Measurements from ENCODE around the gene ETV5.
A peak's percentile ranks its signal among the peaks of the same experiment; 100 is the strongest.

Gene ETV5

DNA sequence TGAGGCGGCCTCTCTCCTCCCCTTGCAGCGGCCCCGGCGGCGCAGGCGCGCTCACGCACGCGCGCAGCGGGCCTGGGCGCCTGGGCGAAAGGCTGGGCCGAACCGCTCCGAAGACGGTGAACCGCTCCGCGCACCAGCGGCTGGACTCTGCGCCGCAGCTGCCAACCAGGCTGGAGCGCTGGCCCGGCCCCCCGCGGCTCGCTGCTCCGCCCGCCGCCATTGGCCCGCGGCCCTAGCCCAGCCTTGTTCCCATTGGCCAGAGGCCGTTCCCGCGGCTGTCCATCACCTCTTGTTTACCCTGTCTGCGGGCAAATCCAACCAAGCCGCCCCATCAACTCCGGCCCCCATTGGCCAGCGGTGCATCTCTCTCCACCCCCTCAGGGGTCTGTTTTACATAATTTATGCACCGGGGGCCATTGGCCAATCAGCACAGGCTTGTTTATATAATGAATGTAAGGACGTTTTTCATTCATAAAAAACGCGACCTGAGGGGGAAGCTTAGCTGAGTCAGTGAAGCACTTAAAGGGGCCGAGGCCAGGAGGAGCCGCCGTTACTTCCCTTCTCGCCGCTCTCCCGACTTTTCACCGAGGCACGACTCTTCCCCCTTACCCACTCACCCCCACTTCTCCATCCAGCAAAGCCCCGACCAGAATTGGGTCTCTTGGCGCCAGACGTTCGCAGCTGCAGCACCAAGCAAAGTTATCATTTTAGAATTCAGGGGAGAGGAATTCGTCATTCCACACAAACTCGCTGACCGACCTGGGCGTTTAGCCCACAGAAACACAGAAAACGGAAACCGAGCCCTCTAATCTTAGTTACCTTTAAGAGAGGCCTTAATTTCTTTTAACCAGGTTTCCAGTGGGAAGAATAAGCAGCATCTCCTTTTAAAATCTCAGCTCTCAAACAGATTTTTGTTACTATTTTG, at the start of gene ETV5:
ETV5 (minus strand) TSS at position 149 of the 925 bp plus-strand sequence. CDS start 3,221 bp downstream, outside the sequence.
- peaks cover 2 to 51% (median 35%) of the 10 kb centered on the region in 5 donors for H3K4me1 ChIP-seq (ENCODE audit: control insufficient read depth in 5 of 5, insufficient read depth in 5 of 5, low read length in 5 of 5)
- peak within 1 kb of the TSS; percentile 77 to 88 (median 83) for H3K4me3 ChIP-seq (ENCODE audit: low read depth in 1 of 5, low read length in 5 of 5)
- peak within 1 kb of the TSS; percentile 60 for H3K27ac ChIP-seq (ENCODE audit: low read depth, low read length)
- H3K27me3 ChIP-seq (ENCODE audit: control insufficient read depth in 5 of 5, insufficient read depth in 4 of 5, low read length in 5 of 5), result peaks cover 9 to 26% (median 13%) of the 10 kb centered on the region in 5 donors
- no peaks in the 10 kb centered on the region for H3K9me3 ChIP-seq (ENCODE audit: control insufficient read depth in 5 of 5, low read length in 5 of 5)
- no peaks in the 10 kb centered on the region for H3K36me3 ChIP-seq (ENCODE audit: control insufficient read depth in 5 of 5, insufficient read depth in 5 of 5, low read length in 5 of 5)
- peak within 1 kb of the TSS; percentile 16 to 82 (median 77) for H3K9ac ChIP-seq (ENCODE audit: low read length in 5 of 5)

DNA sequence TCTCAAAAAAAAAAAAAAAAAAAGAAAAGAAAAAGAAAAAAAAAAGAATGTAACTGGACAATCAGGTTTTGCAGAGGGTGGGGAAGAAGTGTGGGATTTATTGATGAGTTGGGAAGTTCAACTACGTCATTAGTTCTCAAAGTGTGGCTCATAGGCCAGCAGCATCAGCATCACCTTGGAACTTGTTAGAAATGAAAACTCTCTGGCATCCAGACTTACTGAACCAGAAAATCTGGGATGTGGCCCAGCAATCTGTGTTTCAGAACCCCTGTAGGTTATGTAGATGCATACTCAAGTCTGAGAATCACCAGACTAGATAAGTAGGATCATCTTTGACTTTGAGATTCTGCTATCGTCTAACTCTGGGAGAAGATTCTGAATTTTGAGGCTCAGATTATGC, 45.8 kb upstream of the ETV5 start:
- Histone ChIP-seq H3K4me3 (ENCODE audit: low read depth in 1 of 5, low read length in 5 of 5) (no peak overlapping the region), H3K4me1 (ENCODE audit: control insufficient read depth in 5 of 5, insufficient read depth in 5 of 5, low read length in 5 of 5) (peaks cover 0 to 4% (median 0%) of the 10 kb centered on the region in 5 donors), H3K9me3 (ENCODE audit: control insufficient read depth in 5 of 5, low read length in 5 of 5) (peaks cover 0 to 5% (median 0%) of the 10 kb centered on the region in 5 donors), H3K9ac (ENCODE audit: low read length in 5 of 5) (no peak overlapping the region), H3K36me3 (ENCODE audit: control insufficient read depth in 5 of 5, insufficient read depth in 5 of 5, low read length in 5 of 5) (no peaks in the 10 kb centered on the region), H3K27me3 (ENCODE audit: control insufficient read depth in 5 of 5, insufficient read depth in 4 of 5, low read length in 5 of 5) (peaks cover 0 to 3% (median 0%) of the 10 kb centered on the region in 5 donors), H3K27ac (ENCODE audit: low read depth, low read length) (no peak overlapping the region)

DNA sequence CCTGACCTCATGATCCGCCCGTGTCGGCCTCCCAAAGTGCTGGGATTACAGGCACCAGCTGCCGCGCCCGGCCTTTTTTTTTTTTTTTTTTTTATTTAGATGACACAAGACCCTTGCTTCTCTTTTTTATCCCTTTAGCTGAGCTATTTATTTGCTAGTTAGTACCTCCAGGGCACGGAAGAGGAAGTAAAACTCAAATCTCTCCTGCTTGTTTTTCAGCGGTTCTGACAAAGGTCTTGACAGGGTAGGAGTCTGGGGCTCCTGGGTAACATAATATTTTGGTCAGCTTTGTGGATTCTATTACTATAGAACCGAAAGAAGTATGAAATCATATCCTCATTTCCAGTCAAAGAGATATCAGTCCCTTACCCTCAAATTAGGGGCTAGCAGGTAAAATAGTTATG, 44.0 kb upstream of the ETV5 start:
- H3K4me1 ChIP-seq (ENCODE audit: control insufficient read depth in 5 of 5, insufficient read depth in 5 of 5, low read length in 5 of 5), result peaks cover 0 to 4% (median 0%) of the 10 kb centered on the region in 5 donors
- no peak overlapping the region for H3K4me3 ChIP-seq (ENCODE audit: low read depth in 1 of 5, low read length in 5 of 5)
- peaks cover 0 to 3% (median 0%) of the 10 kb centered on the region in 5 donors for H3K27me3 ChIP-seq (ENCODE audit: control insufficient read depth in 5 of 5, insufficient read depth in 4 of 5, low read length in 5 of 5)
- H3K9ac ChIP-seq (ENCODE audit: low read length in 5 of 5), result no peak overlapping the region
- H3K9me3 ChIP-seq (ENCODE audit: control insufficient read depth in 5 of 5, low read length in 5 of 5), result no peaks in the 10 kb centered on the region
- H3K36me3 ChIP-seq (ENCODE audit: control insufficient read depth in 5 of 5, insufficient read depth in 5 of 5, low read length in 5 of 5), result no peaks in the 10 kb centered on the region
- H3K27ac ChIP-seq (ENCODE audit: low read depth, low read length), result no peak overlapping the region

DNA sequence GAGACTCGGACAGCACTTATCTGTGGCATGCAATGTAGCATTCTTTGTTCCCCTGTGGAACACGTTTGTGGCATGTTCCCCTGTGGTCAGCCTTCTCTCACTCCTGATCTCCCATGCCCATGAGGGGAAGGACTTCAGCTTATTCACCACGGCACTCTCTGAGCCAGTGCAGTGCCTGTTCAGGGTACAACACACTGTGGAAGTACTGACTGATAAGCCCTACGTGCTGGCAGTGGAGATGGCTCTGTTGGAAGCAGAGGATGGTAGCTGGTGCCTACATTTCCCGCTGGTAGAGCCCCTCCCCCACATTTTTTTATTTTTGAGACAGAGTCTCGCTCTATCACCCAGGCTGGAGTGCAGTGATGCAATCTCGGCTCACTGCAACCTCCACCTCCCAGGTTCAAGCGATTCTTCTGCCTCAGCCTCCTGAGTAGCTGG, 43.5 kb upstream of the ETV5 start:
- H3K27ac ChIP-seq (ENCODE audit: low read depth, low read length), result no peak overlapping the region
- peaks cover 0 to 4% (median 0%) of the 10 kb centered on the region in 5 donors for H3K4me1 ChIP-seq (ENCODE audit: control insufficient read depth in 5 of 5, insufficient read depth in 5 of 5, low read length in 5 of 5)
- no peak overlapping the region for H3K9ac ChIP-seq (ENCODE audit: low read length in 5 of 5)
- H3K9me3 ChIP-seq (ENCODE audit: control insufficient read depth in 5 of 5, low read length in 5 of 5), result no peaks in the 10 kb centered on the region
- H3K36me3 ChIP-seq (ENCODE audit: control insufficient read depth in 5 of 5, insufficient read depth in 5 of 5, low read length in 5 of 5), result no peaks in the 10 kb centered on the region
- H3K4me3 ChIP-seq (ENCODE audit: low read depth in 1 of 5, low read length in 5 of 5), result no peak overlapping the region
- peaks cover 0 to 3% (median 0%) of the 10 kb centered on the region in 5 donors for H3K27me3 ChIP-seq (ENCODE audit: control insufficient read depth in 5 of 5, insufficient read depth in 4 of 5, low read length in 5 of 5)

- H3K27me3 ChIP-seq (ENCODE audit: control insufficient read depth in 5 of 5, insufficient read depth in 4 of 5, low read length in 5 of 5), result peaks cover 0 to 3% (median 0%) of the 10 kb centered on the region in 5 donors
- no peak overlapping the region for H3K9ac ChIP-seq (ENCODE audit: low read length in 5 of 5)
- H3K4me3 ChIP-seq (ENCODE audit: low read depth in 1 of 5, low read length in 5 of 5), result no peak overlapping the region
- H3K9me3 ChIP-seq (ENCODE audit: control insufficient read depth in 5 of 5, low read length in 5 of 5), result no peaks in the 10 kb centered on the region
- H3K27ac ChIP-seq (ENCODE audit: low read depth, low read length), result no peak overlapping the region
- no peaks in the 10 kb centered on the region for H3K36me3 ChIP-seq (ENCODE audit: control insufficient read depth in 5 of 5, insufficient read depth in 5 of 5, low read length in 5 of 5)
- peaks cover 0 to 7% (median 4%) of the 10 kb centered on the region in 5 donors for H3K4me1 ChIP-seq (ENCODE audit: control insufficient read depth in 5 of 5, insufficient read depth in 5 of 5, low read length in 5 of 5)
These were observed 42.4 kb upstream of the ETV5 start for GRCh38 chr3:186151077-186151971.

DNA sequence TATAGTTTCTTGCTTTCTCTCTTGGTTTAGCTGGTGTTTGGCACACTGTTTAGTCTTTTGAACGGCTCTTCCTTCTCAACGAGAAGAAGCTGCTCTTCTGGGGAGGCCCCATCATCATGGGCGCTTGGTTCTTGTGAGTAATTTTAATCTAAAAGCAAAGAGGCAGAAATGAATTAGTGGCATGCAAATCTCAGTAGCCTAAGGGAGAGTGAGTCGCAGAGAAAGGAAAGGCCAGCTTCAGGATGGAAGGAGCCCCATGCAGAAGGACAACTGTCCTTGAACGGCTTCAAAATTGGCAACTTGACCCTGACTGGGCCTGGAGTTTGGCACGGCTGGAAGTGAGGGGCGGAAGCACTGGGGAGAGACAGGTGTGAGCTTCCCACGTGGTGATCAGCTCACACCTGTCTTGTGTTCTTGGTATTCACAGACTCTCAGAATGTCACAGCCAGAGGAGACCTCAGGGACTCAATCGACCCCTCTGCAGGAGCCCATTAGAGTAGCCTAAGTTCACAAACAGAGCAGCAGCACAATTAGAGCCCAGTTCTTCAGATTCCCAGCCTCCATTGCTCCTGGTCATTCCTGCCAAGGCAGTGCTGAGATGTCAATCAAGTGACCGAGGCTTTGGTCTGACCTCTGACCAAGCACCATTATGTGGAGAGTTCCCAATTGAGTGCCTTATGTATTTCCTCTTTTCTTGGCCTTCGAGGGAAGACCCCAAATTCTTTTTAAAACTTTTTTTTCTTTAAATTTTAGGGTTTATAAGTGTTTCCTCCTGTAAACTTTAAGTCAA, 41.3 kb upstream of the ETV5 start:
- no peak overlapping the region for H3K4me3 ChIP-seq (ENCODE audit: low read depth in 1 of 5, low read length in 5 of 5)
- peaks cover 0 to 3% (median 0%) of the 10 kb centered on the region in 5 donors for H3K27me3 ChIP-seq (ENCODE audit: control insufficient read depth in 5 of 5, insufficient read depth in 4 of 5, low read length in 5 of 5)
- no peak overlapping the region for H3K9ac ChIP-seq (ENCODE audit: low read length in 5 of 5)
- H3K27ac ChIP-seq (ENCODE audit: low read depth, low read length), result no peak overlapping the region
- H3K9me3 ChIP-seq (ENCODE audit: control insufficient read depth in 5 of 5, low read length in 5 of 5), result no peaks in the 10 kb centered on the region
- no peaks in the 10 kb centered on the region for H3K36me3 ChIP-seq (ENCODE audit: control insufficient read depth in 5 of 5, insufficient read depth in 5 of 5, low read length in 5 of 5)
- peaks cover 0 to 7% (median 4%) of the 10 kb centered on the region in 5 donors for H3K4me1 ChIP-seq (ENCODE audit: control insufficient read depth in 5 of 5, insufficient read depth in 5 of 5, low read length in 5 of 5)

DNA sequence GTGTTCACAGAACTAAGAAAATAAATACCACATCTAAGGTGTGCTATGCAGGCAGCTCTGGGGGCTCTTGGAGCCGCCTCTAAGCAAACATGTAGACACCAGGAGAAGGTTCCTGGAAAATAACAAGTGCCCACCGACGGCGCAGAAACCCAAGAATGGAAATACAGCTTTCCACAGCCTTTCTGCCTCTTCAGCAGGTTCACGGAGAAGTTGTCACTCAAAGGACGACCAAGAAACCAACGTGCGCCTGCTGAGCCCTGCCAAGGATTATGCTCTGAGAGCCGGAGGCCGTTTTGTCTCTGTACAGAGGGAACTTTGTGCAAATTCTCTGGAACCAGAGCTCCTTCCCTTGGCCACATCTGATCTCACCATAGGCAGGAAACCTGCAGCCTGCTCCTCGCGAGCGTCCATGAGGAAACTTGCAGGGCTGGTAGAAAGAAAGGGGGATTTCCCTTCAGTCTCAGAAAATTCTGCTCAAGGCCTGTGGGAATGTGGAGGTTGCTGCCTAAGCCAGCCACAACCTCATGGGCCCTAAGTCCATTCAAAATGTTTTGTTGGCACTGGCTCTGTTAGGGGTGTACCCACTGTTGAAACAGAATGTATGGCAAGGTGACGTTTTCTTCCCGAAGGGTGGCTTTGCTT, 40.6 kb upstream of the ETV5 start:
- Histone ChIP-seq H3K27me3 (ENCODE audit: control insufficient read depth in 5 of 5, insufficient read depth in 4 of 5, low read length in 5 of 5) (peaks cover 0 to 3% (median 0%) of the 10 kb centered on the region in 5 donors), H3K4me1 (ENCODE audit: control insufficient read depth in 5 of 5, insufficient read depth in 5 of 5, low read length in 5 of 5) (peaks cover 0 to 7% (median 4%) of the 10 kb centered on the region in 5 donors), H3K9me3 (ENCODE audit: control insufficient read depth in 5 of 5, low read length in 5 of 5) (no peaks in the 10 kb centered on the region), H3K27ac (ENCODE audit: low read depth, low read length) (no peak overlapping the region), H3K4me3 (ENCODE audit: low read depth in 1 of 5, low read length in 5 of 5) (no peak overlapping the region), H3K36me3 (ENCODE audit: control insufficient read depth in 5 of 5, insufficient read depth in 5 of 5, low read length in 5 of 5) (no peaks in the 10 kb centered on the region), H3K9ac (ENCODE audit: low read length in 5 of 5) (no peak overlapping the region)

DNA sequence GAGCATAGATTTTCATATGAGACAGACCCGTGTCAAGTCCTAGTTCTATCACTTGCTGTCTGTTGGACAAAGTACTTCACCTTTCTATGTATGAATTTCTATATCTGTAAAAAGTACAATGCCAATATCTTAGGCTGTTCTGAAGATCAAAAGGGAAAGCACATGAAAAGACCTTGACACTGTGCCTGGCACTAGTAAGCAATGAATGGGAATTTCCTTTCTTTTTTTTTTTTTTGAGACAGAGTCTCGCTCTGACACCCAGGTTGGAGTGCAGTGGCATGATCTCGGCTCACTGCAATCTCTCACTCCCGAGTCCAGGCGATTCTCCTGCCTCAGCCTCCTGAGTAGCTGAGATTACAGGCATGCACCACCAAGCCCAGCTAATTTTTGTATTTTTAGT, 35.4 kb upstream of the ETV5 start:
- no peaks in the 10 kb centered on the region for H3K27me3 ChIP-seq (ENCODE audit: control insufficient read depth in 5 of 5, insufficient read depth in 4 of 5, low read length in 5 of 5)
- no peak overlapping the region for H3K27ac ChIP-seq (ENCODE audit: low read depth, low read length)

DNA sequence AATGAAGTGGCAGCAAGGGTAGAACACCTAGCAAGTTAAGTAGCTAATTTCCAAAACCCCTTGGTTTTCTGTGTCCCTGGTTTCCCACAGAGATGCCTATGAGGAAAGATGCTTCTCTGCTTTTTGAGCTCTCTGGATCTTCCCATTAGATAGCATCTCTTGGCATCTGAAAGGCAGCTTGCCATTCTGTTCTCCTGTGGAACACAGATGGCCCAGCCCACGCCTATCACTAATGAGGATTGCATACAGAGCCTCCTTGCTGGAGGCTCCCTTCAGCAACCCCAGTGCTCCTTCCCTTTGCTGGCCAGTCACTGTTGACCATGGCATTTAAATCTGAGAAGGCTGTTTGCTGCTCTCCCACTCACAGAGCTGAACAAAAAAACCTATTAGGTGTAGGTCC, 34.4 kb upstream of the ETV5 start:
- no peaks in the 10 kb centered on the region for H3K36me3 ChIP-seq (ENCODE audit: control insufficient read depth in 5 of 5, insufficient read depth in 5 of 5, low read length in 5 of 5)
- H3K9me3 ChIP-seq (ENCODE audit: control insufficient read depth in 5 of 5, low read length in 5 of 5), result no peaks in the 10 kb centered on the region
- H3K27ac ChIP-seq (ENCODE audit: low read depth, low read length), result no peak overlapping the region
- H3K4me3 ChIP-seq (ENCODE audit: low read depth in 1 of 5, low read length in 5 of 5), result no peak overlapping the region
- no peaks in the 10 kb centered on the region for H3K27me3 ChIP-seq (ENCODE audit: control insufficient read depth in 5 of 5, insufficient read depth in 4 of 5, low read length in 5 of 5)
- peaks cover 0 to 7% (median 0%) of the 10 kb centered on the region in 5 donors for H3K4me1 ChIP-seq (ENCODE audit: control insufficient read depth in 5 of 5, insufficient read depth in 5 of 5, low read length in 5 of 5)
- no peak overlapping the region for H3K9ac ChIP-seq (ENCODE audit: low read length in 5 of 5)

More for the DNA sequence above, 35.4 kb upstream of the ETV5 start:
- no peaks in the 10 kb centered on the region for H3K36me3 ChIP-seq (ENCODE audit: control insufficient read depth in 5 of 5, insufficient read depth in 5 of 5, low read length in 5 of 5)
- H3K9ac ChIP-seq (ENCODE audit: low read length in 5 of 5), result no peak overlapping the region
- H3K9me3 ChIP-seq (ENCODE audit: control insufficient read depth in 5 of 5, low read length in 5 of 5), result no peaks in the 10 kb centered on the region
- H3K4me3 ChIP-seq (ENCODE audit: low read depth in 1 of 5, low read length in 5 of 5), result no peak overlapping the region
- H3K4me1 ChIP-seq (ENCODE audit: control insufficient read depth in 5 of 5, insufficient read depth in 5 of 5, low read length in 5 of 5), result peaks cover 0 to 7% (median 0%) of the 10 kb centered on the region in 5 donors

All from subcutaneous abdominal adipose tissue (tissue), 5 donors.